PC-9 (cell line): ENCODE results near the gene CDC42BPB.

Source experiments
- EZH2 ChIP-seq: fragments of 200-600 bp; sonication (generic); IDR thresholded peaks from 2 replicates; pipeline ENCODE4 v1.8.0; 2017; ENCODE audit warnings: antibody characterized with exemption, low read depth
- TF ChIP-seq, protein P1 (sequence below): fragments of 200-600 bp; sonication (generic); conservative IDR thresholded peaks from 2 replicates; pipeline ENCODE4 v1.6.1; 2017; ENCODE audit warnings: mixed run types, antibody characterized with exemption, mild to moderate bottlenecking, moderate library complexity

DNA sequence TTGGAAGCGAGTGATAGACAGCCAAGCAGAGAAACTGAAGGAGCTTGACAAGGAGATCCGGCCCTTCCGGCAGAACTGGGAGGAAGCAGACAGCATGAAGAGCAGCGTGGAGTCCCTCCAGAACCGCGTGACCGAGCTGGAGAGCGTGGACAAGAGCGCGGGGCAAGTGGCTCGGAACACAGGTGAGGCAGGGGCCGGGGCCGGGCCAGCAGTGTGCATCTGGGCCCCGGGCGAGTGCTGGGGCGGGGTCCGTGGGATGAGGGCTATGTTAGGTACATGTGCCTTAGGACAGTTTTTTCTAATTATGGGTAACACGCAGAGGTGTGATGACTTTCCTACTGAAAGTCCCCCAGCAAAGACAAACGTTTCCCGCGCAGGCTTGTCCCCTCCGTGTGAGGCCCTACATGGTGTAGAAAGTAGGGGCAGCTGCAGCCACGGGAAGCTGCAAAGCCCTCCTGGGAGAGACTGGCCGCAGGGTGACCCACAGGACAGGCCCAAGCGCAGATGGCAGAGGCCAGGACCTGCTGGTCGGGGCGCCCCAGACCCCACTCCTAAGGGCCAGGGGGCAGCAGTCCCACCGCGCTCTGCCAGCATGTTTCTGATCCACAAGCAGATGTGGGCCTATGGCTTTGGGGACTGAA is 154.0 kb downstream of the CDC42BPB start:
- TF ChIP-seq, protein P1, sequence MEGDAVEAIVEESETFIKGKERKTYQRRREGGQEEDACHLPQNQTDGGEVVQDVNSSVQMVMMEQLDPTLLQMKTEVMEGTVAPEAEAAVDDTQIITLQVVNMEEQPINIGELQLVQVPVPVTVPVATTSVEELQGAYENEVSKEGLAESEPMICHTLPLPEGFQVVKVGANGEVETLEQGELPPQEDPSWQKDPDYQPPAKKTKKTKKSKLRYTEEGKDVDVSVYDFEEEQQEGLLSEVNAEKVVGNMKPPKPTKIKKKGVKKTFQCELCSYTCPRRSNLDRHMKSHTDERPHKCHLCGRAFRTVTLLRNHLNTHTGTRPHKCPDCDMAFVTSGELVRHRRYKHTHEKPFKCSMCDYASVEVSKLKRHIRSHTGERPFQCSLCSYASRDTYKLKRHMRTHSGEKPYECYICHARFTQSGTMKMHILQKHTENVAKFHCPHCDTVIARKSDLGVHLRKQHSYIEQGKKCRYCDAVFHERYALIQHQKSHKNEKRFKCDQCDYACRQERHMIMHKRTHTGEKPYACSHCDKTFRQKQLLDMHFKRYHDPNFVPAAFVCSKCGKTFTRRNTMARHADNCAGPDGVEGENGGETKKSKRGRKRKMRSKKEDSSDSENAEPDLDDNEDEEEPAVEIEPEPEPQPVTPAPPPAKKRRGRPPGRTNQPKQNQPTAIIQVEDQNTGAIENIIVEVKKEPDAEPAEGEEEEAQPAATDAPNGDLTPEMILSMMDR, result no peak
- no peak for TF ChIP-seq EZH2
